ENCODE data around the gene GYPB. TPM values are rescaled to one million over a fixed set of nuclear protein-coding genes. Genes with fewer than 3 reads are reported as not detected.
"Not testable (repeated sequence)": the region's sequence is repeated elsewhere in the genome, so short reads cannot be mapped to it uniquely, and the experiment has no call there.

The GYPB gene
- total RNA-seq, 2 donors from 2014 or later, result not detected

GRCh38 chr4:144014808-144015207 is 4.4 kb downstream of the GYPB start:
- Histone ChIP-seq H3K4me1 (replicated peaks) (no peaks in the 10 kb centered on the region), H3K4me3 (no peak overlapping the region), H3K27me3 (replicated peaks; ENCODE audit: insufficient read depth) (no peaks in the 10 kb centered on the region), H3K27ac (no peak overlapping the region), H3K36me3 (no peaks in the 10 kb centered on the region), H3K9me3 (no peaks in the 10 kb centered on the region)
- TF ChIP-seq POLR2A (IDR thresholded peaks at IDR 0.05), result no peak
- no peak for DNase-seq (ENCODE audit: low spot score)
- 78% methylated on average over 2 of the region's 2 CpGs for WGBS
- intact Hi-C loops (cut with DNase I), result no loop called here

- H3K4me1 ChIP-seq (replicated peaks); DNase-seq (ENCODE audit: low spot score); H3K36me3 ChIP-seq; intact Hi-C loops (cut with DNase I); H3K27me3 ChIP-seq (replicated peaks; ENCODE audit: insufficient read depth); H3K27ac ChIP-seq; H3K4me3 ChIP-seq; H3K9me3 ChIP-seq: not testable (repeated sequence)
- 91% methylated on average over 3 of the region's 3 CpGs for WGBS
Observed at GRCh38 chr4:144008602-144009001, 10.6 kb downstream of the GYPB start.

- H3K27me3 ChIP-seq (replicated peaks; ENCODE audit: insufficient read depth); H3K4me1 ChIP-seq (replicated peaks); H3K9me3 ChIP-seq; H3K36me3 ChIP-seq; DNase-seq (ENCODE audit: low spot score); intact Hi-C loops (cut with DNase I); H3K4me3 ChIP-seq; H3K27ac ChIP-seq: not testable (repeated sequence)
- WGBS, result 65% methylated on average over 1 of the region's 1 CpG
Observed at GRCh38 chr4:144007960-144008359, 11.2 kb downstream of the GYPB start.

GRCh38 chr4:144006200-144006803 is 12.9 kb downstream of the GYPB start:
- H3K27me3 ChIP-seq (replicated peaks; ENCODE audit: insufficient read depth); H3K27ac ChIP-seq; H3K9me3 ChIP-seq; H3K4me3 ChIP-seq; intact Hi-C loops (cut with DNase I); H3K4me1 ChIP-seq (replicated peaks); DNase-seq (ENCODE audit: low spot score); H3K36me3 ChIP-seq: not testable (repeated sequence)
- WGBS, result 87% methylated on average over 2 of the region's 2 CpGs

GRCh38 chr4:144005558-144005953 is 13.6 kb downstream of the GYPB start:
- intact Hi-C loops (cut with DNase I); H3K36me3 ChIP-seq; H3K27me3 ChIP-seq (replicated peaks; ENCODE audit: insufficient read depth); H3K4me3 ChIP-seq; H3K4me1 ChIP-seq (replicated peaks); H3K9me3 ChIP-seq; H3K27ac ChIP-seq; DNase-seq (ENCODE audit: low spot score): not testable (repeated sequence)

GRCh38 chr4:144004868-144005557 is 14.2 kb downstream of the GYPB start:
- WGBS, result 63% methylated on average over 4 of the region's 4 CpGs

GRCh38 chr4:144003890-144004265 is 15.3 kb downstream of the GYPB start:
- H3K4me3 ChIP-seq; H3K36me3 ChIP-seq; H3K4me1 ChIP-seq (replicated peaks); DNase-seq (ENCODE audit: low spot score); H3K9me3 ChIP-seq; H3K27me3 ChIP-seq (replicated peaks; ENCODE audit: insufficient read depth); intact Hi-C loops (cut with DNase I); H3K27ac ChIP-seq: not testable (repeated sequence)

More at GRCh38 chr4:144004868-144005557, 14.2 kb downstream of the GYPB start:
- H3K4me3 ChIP-seq; H3K27ac ChIP-seq; H3K36me3 ChIP-seq; H3K4me1 ChIP-seq (replicated peaks); H3K9me3 ChIP-seq; intact Hi-C loops (cut with DNase I); DNase-seq (ENCODE audit: low spot score); H3K27me3 ChIP-seq (replicated peaks; ENCODE audit: insufficient read depth): not testable (repeated sequence)

GRCh38 chr4:144003205-144003889 is 15.8 kb downstream of the GYPB start:
- 35% methylated on average over 2 of the region's 2 CpGs for WGBS
- H3K9me3 ChIP-seq; H3K27me3 ChIP-seq (replicated peaks; ENCODE audit: insufficient read depth); H3K36me3 ChIP-seq; intact Hi-C loops (cut with DNase I); H3K4me1 ChIP-seq (replicated peaks); H3K4me3 ChIP-seq; DNase-seq (ENCODE audit: low spot score); H3K27ac ChIP-seq: not testable (repeated sequence)

- H3K4me1 ChIP-seq (replicated peaks); H3K27ac ChIP-seq; H3K4me3 ChIP-seq; H3K36me3 ChIP-seq; H3K27me3 ChIP-seq (replicated peaks; ENCODE audit: insufficient read depth); H3K9me3 ChIP-seq; intact Hi-C loops (cut with DNase I); DNase-seq (ENCODE audit: low spot score): not testable (repeated sequence)
- 67% methylated on average over 6 of the region's 6 CpGs for WGBS
Observed at GRCh38 chr4:144000331-144000995, 18.7 kb downstream of the GYPB start.

GRCh38 chr4:143996193-143996592 is 23.0 kb downstream of the GYPB start:
- H3K4me1 ChIP-seq (replicated peaks); H3K9me3 ChIP-seq; H3K36me3 ChIP-seq; H3K27me3 ChIP-seq (replicated peaks; ENCODE audit: insufficient read depth); H3K4me3 ChIP-seq; intact Hi-C loops (cut with DNase I); H3K27ac ChIP-seq; DNase-seq (ENCODE audit: low spot score): not testable (repeated sequence)
- 77% methylated on average over 4 of the region's 4 CpGs for WGBS

GRCh38 chr4:143991761-143992160 is 27.4 kb downstream of the GYPB start:
- intact Hi-C loops (cut with DNase I); H3K4me3 ChIP-seq: not testable (repeated sequence)
- 100% methylated on average over 1 of the region's 1 CpG for WGBS

GRCh38 chr4:143990717-143991116 is 28.5 kb downstream of the GYPB start:
- H3K27ac ChIP-seq; DNase-seq (ENCODE audit: low spot score); H3K4me3 ChIP-seq; H3K27me3 ChIP-seq (replicated peaks; ENCODE audit: insufficient read depth); H3K9me3 ChIP-seq; H3K4me1 ChIP-seq (replicated peaks); intact Hi-C loops (cut with DNase I); H3K36me3 ChIP-seq: not testable (repeated sequence)
- 51% methylated on average over 3 of the region's 3 CpGs for WGBS

More at GRCh38 chr4:143991761-143992160, 27.4 kb downstream of the GYPB start:
- not testable (repeated sequence) for H3K9me3 ChIP-seq; H3K36me3 ChIP-seq; H3K27me3 ChIP-seq (replicated peaks; ENCODE audit: insufficient read depth); H3K27ac ChIP-seq; H3K4me1 ChIP-seq (replicated peaks); DNase-seq (ENCODE audit: low spot score)
